CD14-positive monocyte (primary cell): ENCODE results near the gene GNB2. TPM values are rescaled to one million over a fixed set of nuclear protein-coding genes. Genes with fewer than 3 reads are reported as not detected.

Experiments
- DNase-seq, 3 donors: peaks; one replicate each; pipeline ENCODE4 v3.0.0-alpha.2; 2011 to 2022
- H2AFZ ChIP-seq: 2 replicates; pipeline ENCODE4 v1.6.0; 2012; ENCODE audit warnings: mild to moderate bottlenecking, low read depth, low read length, inconsistent platforms; ENCODE audit not compliant: insufficient read depth, poor library complexity, severe bottlenecking
- H3K27ac ChIP-seq, 2 donors: 1 replicate in 1 of 2; 2 replicates in 1 of 2; pipeline ENCODE4 v1.5.1; 2012 to 2013; ENCODE audit warnings: low read length in 2 of 2, control low read depth in 1 of 2, inconsistent platforms in 1 of 2, low read depth in 1 of 2, mild to moderate bottlenecking in 1 of 2
- H3K27me3 ChIP-seq, 2 donors: one replicate each; pipeline versions ENCODE4 v1.6.0 to v1.6.1; 2011 to 2013; ENCODE audit warnings: low read length in 2 of 2; ENCODE audit not compliant: control insufficient read depth in 2 of 2, insufficient read depth in 2 of 2
- H3K36me3 ChIP-seq, 2 donors: replicated peaks in 1 of 2; 1 replicate in 1 of 2; 2 replicates in 1 of 2; pipeline versions ENCODE4 v1.5.1 to v1.6.1; 2012 to 2013; ENCODE audit warnings: low read length in 2 of 2, control low read depth in 1 of 2, inconsistent platforms in 1 of 2, mild to moderate bottlenecking in 1 of 2; ENCODE audit not compliant: insufficient read depth in 2 of 2, control insufficient read depth in 1 of 2
- H3K4me1 ChIP-seq, 2 donors: 1 replicate in 1 of 2; 2 replicates in 1 of 2; pipeline versions ENCODE4 v1.5.1 to v1.6.1; 2012 to 2013; ENCODE audit warnings: low read length in 2 of 2, control low read depth in 1 of 2, inconsistent platforms in 1 of 2, mild to moderate bottlenecking in 1 of 2, moderate library complexity in 1 of 2; ENCODE audit not compliant: insufficient read depth in 2 of 2, control insufficient read depth in 1 of 2
- H3K4me2 ChIP-seq: replicated peaks from 2 replicates; pipeline ENCODE3; 2012; ENCODE audit warnings: low read length, moderate library complexity, mild to moderate bottlenecking; ENCODE audit not compliant: poor library complexity, severe bottlenecking; ENCODE audit errors: extremely low read depth
- H3K4me3 ChIP-seq, 3 experiments: fragments of 200-600 bp in 1 of 3; sonication (generic) in 1 of 3; replicated peaks in 1 of 3; 1 replicate in 2 of 3; 2 replicates in 1 of 3; pipeline ENCODE4 v1.5.1; 2011 to 2013; ENCODE audit warnings: low read length in 3 of 3, mild to moderate bottlenecking in 3 of 3, control low read depth in 2 of 3, low read depth in 2 of 3, inconsistent platforms in 1 of 3, moderate library complexity in 1 of 3
- H3K79me2 ChIP-seq: 2 replicates; pipeline ENCODE4 v1.6.0; 2012; ENCODE audit warnings: mild to moderate bottlenecking, control low read depth, inconsistent platforms, low read length, moderate library complexity; ENCODE audit not compliant: insufficient read depth
- H3K9ac ChIP-seq: 2 replicates; pipeline ENCODE4 v1.6.0; 2017; ENCODE audit warnings: low read length, mild to moderate bottlenecking; ENCODE audit not compliant: insufficient read depth, poor library complexity, severe bottlenecking
- H3K9me3 ChIP-seq, 2 donors: replicated peaks in 1 of 2; 1 replicate in 1 of 2; 2 replicates in 1 of 2; pipeline versions ENCODE4 v1.5.1 to v1.6.1; 2012 to 2013; ENCODE audit warnings: low read length in 2 of 2, control low read depth in 1 of 2; ENCODE audit not compliant: control insufficient read depth in 1 of 2, insufficient read depth in 1 of 2
- H4K20me1 ChIP-seq: 2 replicates; pipeline ENCODE4 v1.6.0; 2012; ENCODE audit warnings: mild to moderate bottlenecking, low read length, control low read depth, moderate library complexity; ENCODE audit not compliant: insufficient read depth
- H3K27ac Mint-ChIP-seq, 7 donors: one replicate each; pipeline ENCODE4 v1.8.0; 2020; ENCODE audit warnings: mild to moderate bottlenecking in 7 of 7, mixed read lengths in 7 of 7, moderate library complexity in 6 of 7, inconsistent platforms in 2 of 7
- H3K27me3 Mint-ChIP-seq, 3 donors: one replicate each; pipeline ENCODE4 v1.8.0; 2021 to 2022; ENCODE audit warnings: low read depth in 3 of 3, mild to moderate bottlenecking in 3 of 3, mixed read lengths in 3 of 3, moderate library complexity in 3 of 3, inconsistent platforms in 1 of 3
- H3K36me3 Mint-ChIP-seq, 2 donors: one replicate each; pipeline ENCODE4 v1.8.0; 2020; ENCODE audit warnings: mixed read lengths in 2 of 2, inconsistent platforms in 1 of 2, mild to moderate bottlenecking in 1 of 2
- H3K4me1 Mint-ChIP-seq: one replicate; pipeline ENCODE4 v1.8.0; 2020; ENCODE audit warnings: mild to moderate bottlenecking, mixed read lengths
- H3K4me3 Mint-ChIP-seq, 2 donors: one replicate each; pipeline ENCODE4 v1.8.0; 2020; ENCODE audit warnings: mild to moderate bottlenecking in 2 of 2, mixed read lengths in 2 of 2, moderate library complexity in 1 of 2
- H3K9me3 Mint-ChIP-seq, 7 donors: one replicate each; pipeline ENCODE4 v1.8.0; 2020 to 2022; ENCODE audit warnings: mixed read lengths in 7 of 7, mild to moderate bottlenecking in 6 of 7, moderate library complexity in 6 of 7, inconsistent platforms in 2 of 7
- CTCF ChIP-seq: fragments of 200-600 bp; IDR thresholded peaks from one replicate; pipeline ENCODE4 v1.8.0; 2022; ENCODE audit warnings: antibody characterized with exemption, mild to moderate bottlenecking
- WGBS: methylation state at CpG from one replicate; pipeline ENCODE4 v1.1.5; 2013; ENCODE audit warnings: missing lambda C conversion rate; ENCODE audit not compliant: insufficient coverage; 5-methylcytosine and 5-hydroxymethylcytosine counted together
- intact Hi-C, 2 donors: fragments of 100-400 bp; cut with micrococcal nuclease; formaldehyde crosslinking; loops; one replicate each; pipeline versions ENCODE4 v1.15.0 to v1.15.1; 2023
- polyA plus RNA-seq, 3 donors: library from polyadenylated mRNA; depleted of rRNA in 1 of 3; unstranded in 2 of 3; stranded (reverse) in 1 of 3; fragments of 300-500 nt in 2 of 3; fragments of >200 nt in 1 of 3; fragmentation: Illumina TruSeq in 2 of 3; gene quantifications; 1 replicate in 2 of 3; 2 replicates in 1 of 3; pipeline ENCODE4 v1.2.3, GENCODE V29; 2012 to 2021

The GNB2 gene
- polyA plus RNA-seq, 3 donors, result 90.0 to 436 (median 94.6) TPM

- Histone ChIP-seq H4K20me1 (no peaks in the 10 kb centered on the region), H3K9me3 (no peaks in the 10 kb centered on the region), H3K36me3 (no peaks in the 10 kb centered on the region), H2AFZ (no peak overlapping the region), H3K9ac (no peak overlapping the region), H3K27ac (no peak overlapping the region), H3K4me2 (no peak overlapping the region), H3K4me1 (no peaks in the 10 kb centered on the region), H3K27me3 (no peaks in the 10 kb centered on the region), H3K79me2 (no peaks in the 10 kb centered on the region), H3K4me3 (no peak overlapping the region)
- TF ChIP-seq CTCF, result no peak
- no peak overlapping the region for H3K27ac Mint-ChIP-seq
- H3K27me3 Mint-ChIP-seq, result peaks cover 9 to 22% (median 11%) of the 10 kb centered on the region in 3 donors
- intact Hi-C loops, result no loop called here
- no peak for DNase-seq
- 98% methylated on average over 13 of the region's 17 CpGs for WGBS
- no peak overlapping the region for H3K4me3 Mint-ChIP-seq
- no peaks in the 10 kb centered on the region for H3K9me3 Mint-ChIP-seq
- H3K36me3 Mint-ChIP-seq, result no peaks in the 10 kb centered on the region
- H3K4me1 Mint-ChIP-seq, result no peaks in the 10 kb centered on the region
Measured at GRCh38 chr7:100639995-100640516, 33.5 kb upstream of the GNB2 start.

GRCh38 chr7:100640517-100641440 lies 32.8 kb upstream of the GNB2 start:
- DNase-seq, result no peak
- no peak for TF ChIP-seq CTCF
- H3K4me3 ChIP-seq, result no peak overlapping the region
- Mint-ChIP-seq H3K9me3 (no peaks in the 10 kb centered on the region), H3K36me3 (no peaks in the 10 kb centered on the region), H3K27me3 (peaks cover 12 to 24% (median 13%) of the 10 kb centered on the region in 3 donors), H3K27ac (no peak overlapping the region), H3K4me1 (no peaks in the 10 kb centered on the region), H3K4me3 (no peak overlapping the region)
- no peak overlapping the region for H3K4me2 ChIP-seq
- no peaks in the 10 kb centered on the region for H4K20me1 ChIP-seq
- no peaks in the 10 kb centered on the region for H3K36me3 ChIP-seq
- H3K4me1 ChIP-seq, result no peaks in the 10 kb centered on the region
- no peak overlapping the region for H2AFZ ChIP-seq
- H3K27me3 ChIP-seq, result no peaks in the 10 kb centered on the region
- no peak overlapping the region for H3K9ac ChIP-seq
- H3K79me2 ChIP-seq, result no peaks in the 10 kb centered on the region
- WGBS, result 64% methylated on average over 7 of the region's 24 CpGs
- H3K9me3 ChIP-seq, result no peaks in the 10 kb centered on the region
- intact Hi-C loops, result no loop called here
- no peak overlapping the region for H3K27ac ChIP-seq
